Measurements from ENCODE around the gene TMPRSS6.

DNA sequence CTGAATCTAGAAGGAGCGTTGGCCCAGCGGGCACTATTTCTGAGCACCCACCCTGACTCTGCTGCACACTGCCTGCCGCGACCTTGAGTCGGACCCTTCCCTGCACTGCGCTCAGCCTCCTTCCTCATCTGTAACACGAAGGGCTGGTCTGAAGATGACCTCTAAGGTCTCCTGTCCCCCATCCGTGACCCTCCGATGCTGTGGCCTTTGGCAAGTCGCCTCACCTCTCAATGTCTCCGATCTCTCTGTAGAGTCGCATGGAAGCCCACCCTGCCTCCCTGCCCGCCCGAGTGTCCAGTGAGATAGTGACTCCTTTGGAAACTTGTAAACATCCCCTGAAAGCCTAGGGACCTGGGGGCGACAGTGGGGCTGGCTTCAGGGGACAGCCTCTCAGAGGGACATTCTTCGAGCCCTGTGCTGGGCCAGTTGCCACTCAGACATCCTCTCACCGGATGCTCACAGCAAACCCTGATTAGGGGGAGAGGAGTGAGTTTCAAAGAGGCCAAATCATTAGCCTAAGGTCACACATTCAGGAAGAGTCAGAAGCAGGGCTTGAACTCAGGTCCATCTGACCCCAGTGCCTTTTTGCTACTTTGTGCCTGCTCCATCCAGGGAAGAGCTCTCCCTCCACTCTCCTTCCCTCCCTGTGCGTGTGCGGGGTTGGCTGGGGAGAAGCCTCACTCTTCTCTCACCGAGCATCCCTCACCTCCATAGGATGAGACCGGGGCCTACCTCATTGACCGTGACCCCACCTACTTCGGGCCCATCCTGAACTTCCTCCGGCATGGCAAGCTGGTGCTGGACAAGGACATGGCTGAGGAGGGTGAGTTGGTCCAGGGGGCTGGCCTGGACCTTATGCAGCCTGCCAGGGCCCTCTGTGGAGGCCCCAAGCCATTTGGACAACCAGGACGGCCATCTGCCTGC is 56.9 kb downstream of the TMPRSS6 start:
- TF ChIP-seq, protein P1, sequence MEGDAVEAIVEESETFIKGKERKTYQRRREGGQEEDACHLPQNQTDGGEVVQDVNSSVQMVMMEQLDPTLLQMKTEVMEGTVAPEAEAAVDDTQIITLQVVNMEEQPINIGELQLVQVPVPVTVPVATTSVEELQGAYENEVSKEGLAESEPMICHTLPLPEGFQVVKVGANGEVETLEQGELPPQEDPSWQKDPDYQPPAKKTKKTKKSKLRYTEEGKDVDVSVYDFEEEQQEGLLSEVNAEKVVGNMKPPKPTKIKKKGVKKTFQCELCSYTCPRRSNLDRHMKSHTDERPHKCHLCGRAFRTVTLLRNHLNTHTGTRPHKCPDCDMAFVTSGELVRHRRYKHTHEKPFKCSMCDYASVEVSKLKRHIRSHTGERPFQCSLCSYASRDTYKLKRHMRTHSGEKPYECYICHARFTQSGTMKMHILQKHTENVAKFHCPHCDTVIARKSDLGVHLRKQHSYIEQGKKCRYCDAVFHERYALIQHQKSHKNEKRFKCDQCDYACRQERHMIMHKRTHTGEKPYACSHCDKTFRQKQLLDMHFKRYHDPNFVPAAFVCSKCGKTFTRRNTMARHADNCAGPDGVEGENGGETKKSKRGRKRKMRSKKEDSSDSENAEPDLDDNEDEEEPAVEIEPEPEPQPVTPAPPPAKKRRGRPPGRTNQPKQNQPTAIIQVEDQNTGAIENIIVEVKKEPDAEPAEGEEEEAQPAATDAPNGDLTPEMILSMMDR (IDR thresholded peaks at IDR 0.05) = no peak
- no peak for TF ChIP-seq POLR2A (IDR thresholded peaks at IDR 0.05)

Measured in heart left ventricle (tissue), 13 donors.